Measurements from ENCODE around the gene EIF6.

Gene EIF6

GRCh38 chr20:35294293-35294685 lies 9.7 kb upstream of the EIF6 start:
- DNase-seq (ENCODE audit: low read depth), result no peak
- no peak for TF ChIP-seq CTCF (IDR thresholded peaks at IDR 0.05; ENCODE audit: insufficient read depth, low read depth, low read length, missing control alignments)
- H3K4me3 ChIP-seq (ENCODE audit: low read depth, low read length), result no peak overlapping the region

- TF ChIP-seq CTCF (IDR thresholded peaks at IDR 0.05; ENCODE audit: insufficient read depth, low read depth, low read length, missing control alignments), result no peak
- no peak overlapping the region for H3K4me3 ChIP-seq (ENCODE audit: low read depth, low read length)
- DNase-seq (ENCODE audit: low read depth), result no peak
Observed at GRCh38 chr20:35293303-35294292, 9.0 kb upstream of the EIF6 start.

GRCh38 chr20:35292504-35293285 lies 8.1 kb upstream of the EIF6 start:
- no peak overlapping the region for H3K4me3 ChIP-seq (ENCODE audit: low read depth, low read length)
- TF ChIP-seq CTCF (IDR thresholded peaks at IDR 0.05; ENCODE audit: insufficient read depth, low read depth, low read length, missing control alignments), result no peak
- DNase-seq (ENCODE audit: low read depth), result no peak

GRCh38 chr20:35291654-35292503 lies 7.3 kb upstream of the EIF6 start, which contains the start of gene FAM83C:
TSS of gene FAM83C (minus strand) at chr20:35292425. CDS start at chr20:35292304, 121 bp downstream.
- no peak for TF ChIP-seq CTCF (IDR thresholded peaks at IDR 0.05; ENCODE audit: insufficient read depth, low read depth, low read length, missing control alignments)
- no peak for DNase-seq (ENCODE audit: low read depth)
- no peak within 1 kb of the TSS for H3K4me3 ChIP-seq (ENCODE audit: low read depth, low read length)

- DNase-seq (ENCODE audit: low read depth), result no peak
- no peak overlapping the region for H3K4me3 ChIP-seq (ENCODE audit: low read depth, low read length)
- no peak for TF ChIP-seq CTCF (IDR thresholded peaks at IDR 0.05; ENCODE audit: insufficient read depth, low read depth, low read length, missing control alignments)
Observed at GRCh38 chr20:35290887-35291417, 6.4 kb upstream of the EIF6 start.
